D721Med (cell line): ENCODE data around the gene DDC.

Experiments
- DNase-seq: peaks from one replicate; pipeline ENCODE4 v3.0.0; 2011; ENCODE audit warnings: low spot score; ENCODE audit not compliant: insufficient read length
- FAIRE-seq: peaks from 2 replicates; lab custom pipeline; 2011; peaks lifted over from hg19 to GRCh38; lab: Jason Lieb, UNC
- TF ChIP-seq, protein P1 (sequence below): IDR thresholded peaks from 2 replicates; pipeline ENCODE4 v1.5.1; 2012; ENCODE audit warnings: mild to moderate bottlenecking, control low read depth; ENCODE audit not compliant: insufficient read depth; ENCODE audit errors: missing control alignments

Gene DDC

GRCh38 chr7:50512384-50512783, 52.8 kb downstream of the DDC start:
- TF ChIP-seq, protein P1, sequence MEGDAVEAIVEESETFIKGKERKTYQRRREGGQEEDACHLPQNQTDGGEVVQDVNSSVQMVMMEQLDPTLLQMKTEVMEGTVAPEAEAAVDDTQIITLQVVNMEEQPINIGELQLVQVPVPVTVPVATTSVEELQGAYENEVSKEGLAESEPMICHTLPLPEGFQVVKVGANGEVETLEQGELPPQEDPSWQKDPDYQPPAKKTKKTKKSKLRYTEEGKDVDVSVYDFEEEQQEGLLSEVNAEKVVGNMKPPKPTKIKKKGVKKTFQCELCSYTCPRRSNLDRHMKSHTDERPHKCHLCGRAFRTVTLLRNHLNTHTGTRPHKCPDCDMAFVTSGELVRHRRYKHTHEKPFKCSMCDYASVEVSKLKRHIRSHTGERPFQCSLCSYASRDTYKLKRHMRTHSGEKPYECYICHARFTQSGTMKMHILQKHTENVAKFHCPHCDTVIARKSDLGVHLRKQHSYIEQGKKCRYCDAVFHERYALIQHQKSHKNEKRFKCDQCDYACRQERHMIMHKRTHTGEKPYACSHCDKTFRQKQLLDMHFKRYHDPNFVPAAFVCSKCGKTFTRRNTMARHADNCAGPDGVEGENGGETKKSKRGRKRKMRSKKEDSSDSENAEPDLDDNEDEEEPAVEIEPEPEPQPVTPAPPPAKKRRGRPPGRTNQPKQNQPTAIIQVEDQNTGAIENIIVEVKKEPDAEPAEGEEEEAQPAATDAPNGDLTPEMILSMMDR = no peak

DNA sequence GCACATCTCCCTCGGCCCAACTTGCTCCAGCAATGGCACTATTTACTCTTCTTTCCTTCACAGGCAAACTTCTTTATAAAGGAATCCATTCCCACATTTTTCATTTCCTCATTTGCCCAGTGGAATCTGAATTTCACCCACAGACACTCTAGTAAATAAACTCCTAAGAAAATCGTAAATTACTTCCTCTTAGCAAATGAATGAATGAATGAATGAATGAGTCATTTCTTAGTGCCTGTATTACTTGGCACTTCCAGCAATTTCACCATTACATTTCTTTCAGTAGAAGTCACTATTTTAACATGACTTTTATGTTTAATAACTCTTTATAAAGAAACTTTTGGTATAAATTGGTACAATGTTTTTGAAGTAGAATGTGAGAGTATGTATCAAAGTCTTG, 55.7 kb downstream of the DDC start:
- TF ChIP-seq, protein P1 = no peak
- no peak for DNase-seq
- no peak for FAIRE-seq

More at GRCh38 chr7:50512384-50512783, 52.8 kb downstream of the DDC start:
- FAIRE-seq = no peak
- DNase-seq = no peak

DNA sequence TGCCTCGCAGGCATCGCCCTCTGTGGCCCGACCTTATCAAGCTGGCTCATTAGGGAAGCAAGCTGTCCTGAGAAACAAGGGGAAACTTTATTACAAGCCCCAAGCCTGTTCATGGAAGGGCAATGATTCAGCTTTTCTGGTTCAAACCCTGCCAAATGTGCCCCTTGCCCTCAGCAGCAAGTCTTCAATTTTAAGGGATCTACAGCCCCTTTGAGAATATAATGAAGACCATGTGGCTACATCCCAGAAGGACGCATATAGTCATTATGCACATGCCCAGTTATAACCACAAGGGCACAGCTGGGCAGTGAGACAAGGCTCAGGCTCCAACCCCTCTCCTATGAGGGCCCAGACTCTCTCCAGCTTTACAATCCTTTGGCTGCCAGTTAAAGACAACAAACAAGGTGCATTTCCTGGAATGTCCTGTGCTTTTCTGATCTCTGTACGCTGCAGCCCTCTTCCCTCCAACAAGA, 56.7 kb downstream of the DDC start:
- DNase-seq = no peak
- FAIRE-seq = no peak
- TF ChIP-seq, protein P1 = no peak

- TF ChIP-seq, protein P1 = no peak
- FAIRE-seq (no peak), DNase-seq (no peak)
Measured at GRCh38 chr7:50507898-50508470, 57.2 kb downstream of the DDC start.

DNA sequence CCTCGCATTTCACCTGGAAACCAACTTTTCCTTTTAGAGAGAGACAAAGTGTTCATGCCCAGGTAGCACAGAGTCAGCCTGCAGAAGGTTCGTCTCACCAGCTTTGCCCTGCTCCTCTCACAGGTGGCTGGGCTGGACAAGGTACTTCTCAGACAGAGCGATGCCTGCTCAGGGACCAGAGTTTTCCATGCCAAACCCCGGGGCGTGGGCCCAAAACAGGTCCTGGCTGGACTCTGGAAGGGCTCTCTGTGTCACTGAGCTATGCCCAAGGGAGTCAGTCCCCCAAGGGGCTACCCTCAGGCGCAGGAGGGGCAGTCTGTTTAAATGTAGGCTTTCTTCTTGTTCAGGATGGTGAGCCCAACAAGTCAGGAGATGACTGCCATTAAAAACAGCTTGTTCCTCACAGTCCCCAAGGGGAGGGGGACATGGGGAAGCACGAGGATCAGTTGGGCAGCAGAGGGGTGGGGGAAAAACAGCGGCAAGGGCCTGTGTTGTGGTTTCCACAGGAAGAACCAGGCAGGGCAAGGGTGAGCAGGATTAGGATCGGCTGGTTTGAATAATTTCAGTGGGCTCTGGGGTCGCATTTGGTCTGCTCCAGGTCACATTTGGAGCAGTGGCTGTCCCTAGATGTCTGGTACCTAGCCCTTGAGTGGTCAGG, 59.5 kb downstream of the DDC start:
- TF ChIP-seq, protein P1 = no peak
- no peak for DNase-seq
- FAIRE-seq = no peak

- FAIRE-seq = no peak
- TF ChIP-seq, protein P1 = no peak
Measured at GRCh38 chr7:50504646-50505546, 60.3 kb downstream of the DDC start.

More at GRCh38 chr7:50504646-50505546, 60.3 kb downstream of the DDC start:
- DNase-seq = no peak
